ENCODE data around the gene THRAP3. TPM values are rescaled to one million over a fixed set of nuclear protein-coding genes. Genes with fewer than 3 reads are reported as not detected.
"Not testable (repeated sequence)": the region's sequence is repeated elsewhere in the genome, so short reads cannot be mapped to it uniquely, and the experiment has no call there.

Gene THRAP3
- total RNA-seq, 2 donors from 2014 or later = 27.4 to 32.2 TPM

- H3K27me3 ChIP-seq = no peaks in the 10 kb centered on the region
- WGBS, 2 donors = 0% methylated on average over 23 to 29 of the region's 29 CpGs
- peak overlapping the region; percentile 79 to 97 for H3K4me3 ChIP-seq
- no peaks in the 10 kb centered on the region for H3K9me3 ChIP-seq
- DNase-seq = peak in 3 of 4 donors; percentile 70 to 85 (median 73)
- H3K36me3 ChIP-seq (replicated peaks in 1 of 2; ENCODE audit: insufficient read depth in 1 of 2, low read depth in 2 of 2) = no peaks in the 10 kb centered on the region
- TF ChIP-seq POLR2A (IDR thresholded peaks at IDR 0.05) (no peak), CTCF (IDR thresholded peaks at IDR 0.05) (peak in 6 of 7 experiments; percentile 11 to 57 (median 49))
- H3K4me1 ChIP-seq = peaks cover 37% of the 10 kb centered on the region
- peak; percentile 62 for ATAC-seq
- peak overlapping the region; percentile 71 to 98 (median 96) for H3K27ac ChIP-seq
- intact Hi-C loops (cut with DNase I) = no loop called here
Measured at GRCh38 chr1:36224537-36225282, 467 bp downstream of the THRAP3 start.

- DNase-seq = no peak
- H3K27ac ChIP-seq = peak overlapping the region; percentile 71 to 98 (median 96)
- no peak for TF ChIP-seq CTCF (IDR thresholded peaks at IDR 0.05)
- no peak for TF ChIP-seq POLR2A (IDR thresholded peaks at IDR 0.05)
Measured at GRCh38 chr1:36225283-36225899, 1.1 kb downstream of the THRAP3 start.

DNA sequence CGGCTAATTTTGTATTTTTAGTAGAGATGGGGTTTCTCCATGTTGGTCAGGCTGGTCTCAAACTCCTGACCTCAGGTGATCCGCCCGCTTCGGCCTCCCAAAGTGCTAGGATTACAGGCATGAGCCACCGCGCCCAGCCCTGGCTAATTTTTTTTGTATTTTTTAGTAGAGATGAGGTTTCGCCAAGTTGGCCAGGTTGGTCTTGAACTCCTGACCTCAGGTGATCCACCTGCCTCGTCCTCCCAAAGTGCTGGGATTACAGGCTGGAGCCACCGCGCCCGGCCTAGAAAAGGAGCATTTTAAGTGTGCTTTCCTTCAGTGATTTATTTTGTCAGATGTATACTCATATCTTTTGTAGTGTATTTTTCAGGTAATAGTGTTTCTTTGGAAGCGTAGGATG lies 6.0 kb downstream of the THRAP3 start:
- ATAC-seq; H3K36me3 ChIP-seq (replicated peaks in 1 of 2; ENCODE audit: insufficient read depth in 1 of 2, low read depth in 2 of 2); H3K27ac ChIP-seq; DNase-seq; H3K4me3 ChIP-seq; H3K27me3 ChIP-seq; intact Hi-C loops (cut with DNase I); H3K9me3 ChIP-seq: not testable (repeated sequence)
- 93 to 97% methylated on average over 12 of the region's 12 CpGs for WGBS, 2 donors
- H3K4me1 ChIP-seq = peaks cover 38% of the 10 kb centered on the region

More at GRCh38 chr1:36225283-36225899, 1.1 kb downstream of the THRAP3 start:
- H3K9me3 ChIP-seq = no peaks in the 10 kb centered on the region
- no peaks in the 10 kb centered on the region for H3K36me3 ChIP-seq (replicated peaks in 1 of 2; ENCODE audit: insufficient read depth in 1 of 2, low read depth in 2 of 2)
- no peak for ATAC-seq
- peak overlapping the region; percentile 79 to 97 for H3K4me3 ChIP-seq
- intact Hi-C loops (cut with DNase I) = no loop called here
- H3K4me1 ChIP-seq = peaks cover 37% of the 10 kb centered on the region
- no peaks in the 10 kb centered on the region for H3K27me3 ChIP-seq
- 6 to 7% methylated on average over 10 of the region's 10 CpGs for WGBS, 2 donors

DNA sequence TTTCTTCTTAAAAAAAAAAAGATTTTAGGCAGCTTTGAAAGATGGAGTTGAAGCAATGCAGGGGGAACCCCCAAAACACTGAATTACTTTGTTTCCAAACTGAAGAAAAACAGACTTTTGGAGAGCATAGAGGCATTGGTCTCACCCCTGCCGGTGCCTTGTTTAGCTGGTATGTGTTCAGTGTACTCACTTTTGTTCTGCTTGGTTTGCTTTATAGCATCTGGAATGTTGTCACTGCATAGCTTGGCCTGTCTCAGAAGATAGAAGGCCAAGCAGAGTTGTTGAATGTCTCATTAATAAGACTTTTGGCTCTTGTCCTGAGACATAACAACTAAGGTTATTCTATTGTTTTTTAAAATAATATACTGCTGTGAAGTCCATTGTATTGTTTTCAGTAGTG lies 6.9 kb downstream of the THRAP3 start:
- peaks cover 36% of the 10 kb centered on the region for H3K4me1 ChIP-seq
- WGBS, 2 donors = 53 to 64% methylated on average over 1 of the region's 1 CpG
- DNase-seq = no peak
- no peak overlapping the region for H3K27ac ChIP-seq
- no peaks in the 10 kb centered on the region for H3K27me3 ChIP-seq
- no peaks in the 10 kb centered on the region for H3K36me3 ChIP-seq (replicated peaks in 1 of 2; ENCODE audit: insufficient read depth in 1 of 2, low read depth in 2 of 2)
- no peak overlapping the region for H3K4me3 ChIP-seq
- no peak for ATAC-seq
- intact Hi-C loops (cut with DNase I) = no loop called here
- H3K9me3 ChIP-seq = no peaks in the 10 kb centered on the region
- no peak for TF ChIP-seq CTCF (IDR thresholded peaks at IDR 0.05)
- no peak for TF ChIP-seq POLR2A (IDR thresholded peaks at IDR 0.05)

GRCh38 chr1:36232212-36233095 lies 8.2 kb downstream of the THRAP3 start:
- WGBS, 2 donors = 77 to 84% methylated on average over 8 to 11 of the region's 11 CpGs
- no peak overlapping the region for H3K27ac ChIP-seq

More at GRCh38 chr1:36232212-36233095, 8.2 kb downstream of the THRAP3 start:
- no peaks in the 10 kb centered on the region for H3K9me3 ChIP-seq
- no peaks in the 10 kb centered on the region for H3K36me3 ChIP-seq (replicated peaks in 1 of 2; ENCODE audit: insufficient read depth in 1 of 2, low read depth in 2 of 2)
- no peaks in the 10 kb centered on the region for H3K27me3 ChIP-seq
- intact Hi-C loops (cut with DNase I) = no loop called here
- TF ChIP-seq POLR2A (IDR thresholded peaks at IDR 0.05) = no peak
- TF ChIP-seq CTCF (IDR thresholded peaks at IDR 0.05) = no peak
- no peak overlapping the region for H3K4me3 ChIP-seq
- DNase-seq (no peak), ATAC-seq (no peak)
- H3K4me1 ChIP-seq = peaks cover 27% of the 10 kb centered on the region

Data from body of pancreas (tissue), 4 donors.